ENCODE data around the gene METTL9.

The METTL9 gene

GRCh38 chr16:21610766-21611165 is 11.4 kb downstream of the METTL9 start:
- no peaks in the 10 kb centered on the region for H3F3A ChIP-seq (ENCODE audit: insufficient read depth)
- no peak overlapping the region for H3K9ac ChIP-seq (ENCODE audit: low read length)
- H4K20me1 ChIP-seq (ENCODE audit: low read depth, low read length) = peaks cover 6% of the 10 kb centered on the region; the same call in 1 of the 2 replicates
- TF ChIP-seq EZH2phosphoT487 (conservative IDR thresholded peaks at IDR 0.05; ENCODE audit: low read length) (no peak), CTCF (IDR thresholded peaks at IDR 0.05; ENCODE audit: insufficient read depth, low read length, poor library complexity, severe bottlenecking) (no peak)
- H3K9me3 ChIP-seq (ENCODE audit: insufficient read depth, low read length) = no peaks in the 10 kb centered on the region
- no peak overlapping the region for H2AFZ ChIP-seq (ENCODE audit: low read depth, low read length, severe bottlenecking)
- no peak overlapping the region for H3K27ac ChIP-seq (ENCODE audit: low read depth, low read length)
- peaks cover 91% of the 10 kb centered on the region for H3K79me2 ChIP-seq (ENCODE audit: insufficient read depth, low read length)
- no peak overlapping the region for H3K4me2 ChIP-seq (ENCODE audit: low read depth, low read length, poor library complexity, severe bottlenecking)
- no peak overlapping the region for H3K4me3 ChIP-seq (ENCODE audit: insufficient read depth, low read length, poor library complexity, severe bottlenecking)
- H3K27me3 ChIP-seq (ENCODE audit: low read length) = no peaks in the 10 kb centered on the region
- no peaks in the 10 kb centered on the region for H3K36me3 ChIP-seq (ENCODE audit: low read length)
- no peaks in the 10 kb centered on the region for H3K9me2 ChIP-seq (replicated peaks; ENCODE audit: insufficient read depth, low read length)

DNA sequence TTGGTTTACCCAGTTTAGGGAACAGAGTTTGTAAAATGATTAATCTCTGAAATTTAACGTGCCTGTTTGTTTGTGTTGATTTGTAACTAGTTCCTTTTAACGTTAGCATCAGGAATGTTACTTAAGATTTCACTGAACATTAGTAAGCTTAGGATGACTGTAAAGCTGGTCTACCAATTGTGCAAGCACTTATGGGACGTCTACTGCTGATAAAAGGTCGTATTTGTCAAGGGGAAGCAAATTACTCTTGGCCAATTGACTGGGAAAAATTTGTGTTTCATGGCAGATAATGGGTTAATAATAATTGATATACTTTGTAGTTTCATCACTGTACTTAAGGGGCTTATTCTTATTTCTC is 11.8 kb downstream of the METTL9 start:
- H3K4me3 ChIP-seq (ENCODE audit: insufficient read depth, low read length, poor library complexity, severe bottlenecking) = no peak overlapping the region
- no peak overlapping the region for H3K4me2 ChIP-seq (ENCODE audit: low read depth, low read length, poor library complexity, severe bottlenecking)
- H2AFZ ChIP-seq (ENCODE audit: low read depth, low read length, severe bottlenecking) = no peak overlapping the region
- no peaks in the 10 kb centered on the region for H3K9me3 ChIP-seq (ENCODE audit: insufficient read depth, low read length)
- H3K9ac ChIP-seq (ENCODE audit: low read length) = no peak overlapping the region
- no peaks in the 10 kb centered on the region for H3F3A ChIP-seq (ENCODE audit: insufficient read depth)
- TF ChIP-seq EZH2phosphoT487 (conservative IDR thresholded peaks at IDR 0.05; ENCODE audit: low read length) (no peak), CTCF (IDR thresholded peaks at IDR 0.05; ENCODE audit: insufficient read depth, low read length, poor library complexity, severe bottlenecking) (no peak)
- H3K27ac ChIP-seq (ENCODE audit: low read depth, low read length) = no peak overlapping the region
- H3K9me2 ChIP-seq (replicated peaks; ENCODE audit: insufficient read depth, low read length) = no peaks in the 10 kb centered on the region
- no peaks in the 10 kb centered on the region for H3K27me3 ChIP-seq (ENCODE audit: low read length)
- no peaks in the 10 kb centered on the region for H3K36me3 ChIP-seq (ENCODE audit: low read length)
- H3K79me2 ChIP-seq (ENCODE audit: insufficient read depth, low read length) = peaks cover 92% of the 10 kb centered on the region
- peaks cover 6% of the 10 kb centered on the region; the same call in 1 of the 2 replicates for H4K20me1 ChIP-seq (ENCODE audit: low read depth, low read length)

GRCh38 chr16:21611556-21612384 is 12.4 kb downstream of the METTL9 start:
- peaks cover 90% of the 10 kb centered on the region for H3K79me2 ChIP-seq (ENCODE audit: insufficient read depth, low read length)
- H3K27ac ChIP-seq (ENCODE audit: low read depth, low read length) = no peak overlapping the region
- H4K20me1 ChIP-seq (ENCODE audit: low read depth, low read length) = peaks cover 4% of the 10 kb centered on the region; the same call in 1 of the 2 replicates
- H2AFZ ChIP-seq (ENCODE audit: low read depth, low read length, severe bottlenecking) = no peak overlapping the region
- H3F3A ChIP-seq (ENCODE audit: insufficient read depth) = no peaks in the 10 kb centered on the region
- TF ChIP-seq EZH2phosphoT487 (conservative IDR thresholded peaks at IDR 0.05; ENCODE audit: low read length) (no peak), CTCF (IDR thresholded peaks at IDR 0.05; ENCODE audit: insufficient read depth, low read length, poor library complexity, severe bottlenecking) (no peak)
- no peaks in the 10 kb centered on the region for H3K27me3 ChIP-seq (ENCODE audit: low read length)
- H3K9me2 ChIP-seq (replicated peaks; ENCODE audit: insufficient read depth, low read length) = no peaks in the 10 kb centered on the region
- no peak overlapping the region for H3K4me3 ChIP-seq (ENCODE audit: insufficient read depth, low read length, poor library complexity, severe bottlenecking)
- no peak overlapping the region for H3K4me2 ChIP-seq (ENCODE audit: low read depth, low read length, poor library complexity, severe bottlenecking)
- H3K9ac ChIP-seq (ENCODE audit: low read length) = no peak overlapping the region
- no peaks in the 10 kb centered on the region for H3K36me3 ChIP-seq (ENCODE audit: low read length)
- no peaks in the 10 kb centered on the region for H3K9me3 ChIP-seq (ENCODE audit: insufficient read depth, low read length)
